Measurements from ENCODE around the gene HIVEP3.

The HIVEP3 gene

DNA sequence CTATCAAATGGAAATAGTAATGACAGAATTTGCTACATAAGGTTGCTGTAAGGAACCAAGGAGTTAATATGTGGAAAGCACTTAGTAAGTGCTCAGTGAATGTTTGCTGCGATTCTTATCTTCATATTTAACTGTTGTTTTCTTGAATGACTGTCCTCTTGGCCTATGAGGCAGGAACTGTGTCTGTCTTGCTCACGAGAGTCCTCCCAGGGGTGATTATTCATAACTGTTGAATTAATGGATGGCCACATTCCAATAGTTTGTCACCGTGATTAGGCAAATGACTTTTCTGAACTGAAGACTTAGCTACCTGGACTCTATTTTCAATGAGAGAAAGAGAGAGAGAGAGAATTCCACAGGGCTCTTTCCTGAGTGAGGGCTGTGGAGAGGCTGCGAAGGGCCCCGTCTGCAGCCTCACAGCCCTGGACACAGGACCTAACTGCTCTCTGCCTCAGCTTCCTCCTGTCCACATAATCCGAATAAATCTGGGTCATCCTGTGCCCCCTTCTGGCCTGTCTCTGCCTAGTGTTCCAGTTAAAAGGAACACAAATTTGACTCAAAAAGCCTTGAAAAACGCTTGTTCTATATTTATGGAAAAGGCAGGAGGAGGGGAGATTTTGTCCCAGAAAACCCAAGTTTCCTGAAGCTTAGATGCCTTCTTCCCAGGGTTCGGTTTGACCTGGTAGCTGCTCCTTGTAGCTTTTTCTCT is 442.7 kb downstream of the HIVEP3 start:
- no peak for DNase-seq

DNA sequence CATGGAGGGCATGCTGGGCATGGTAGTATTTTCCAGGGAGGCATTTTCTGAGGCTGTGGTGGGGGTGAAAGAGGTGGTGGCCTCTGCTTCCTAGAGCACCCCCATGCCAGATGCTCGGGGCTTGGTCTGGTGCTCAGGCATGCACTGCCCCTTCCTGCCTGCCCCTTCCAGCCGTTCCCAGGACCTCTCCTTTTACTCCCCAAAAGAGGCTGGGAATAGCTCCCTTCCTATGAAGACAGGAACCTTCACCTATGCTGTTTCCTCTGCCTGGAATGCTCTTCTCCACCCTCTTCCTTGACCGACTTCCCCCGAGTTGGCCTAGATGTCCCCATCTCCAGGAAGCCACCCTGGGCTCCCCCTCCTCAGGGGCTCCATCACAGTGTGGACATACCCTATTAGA is 443.4 kb downstream of the HIVEP3 start:
- no peak for DNase-seq

GRCh38 chr1:41474490-41475271 is 444.0 kb downstream of the HIVEP3 start:
- no peak for DNase-seq

DNA sequence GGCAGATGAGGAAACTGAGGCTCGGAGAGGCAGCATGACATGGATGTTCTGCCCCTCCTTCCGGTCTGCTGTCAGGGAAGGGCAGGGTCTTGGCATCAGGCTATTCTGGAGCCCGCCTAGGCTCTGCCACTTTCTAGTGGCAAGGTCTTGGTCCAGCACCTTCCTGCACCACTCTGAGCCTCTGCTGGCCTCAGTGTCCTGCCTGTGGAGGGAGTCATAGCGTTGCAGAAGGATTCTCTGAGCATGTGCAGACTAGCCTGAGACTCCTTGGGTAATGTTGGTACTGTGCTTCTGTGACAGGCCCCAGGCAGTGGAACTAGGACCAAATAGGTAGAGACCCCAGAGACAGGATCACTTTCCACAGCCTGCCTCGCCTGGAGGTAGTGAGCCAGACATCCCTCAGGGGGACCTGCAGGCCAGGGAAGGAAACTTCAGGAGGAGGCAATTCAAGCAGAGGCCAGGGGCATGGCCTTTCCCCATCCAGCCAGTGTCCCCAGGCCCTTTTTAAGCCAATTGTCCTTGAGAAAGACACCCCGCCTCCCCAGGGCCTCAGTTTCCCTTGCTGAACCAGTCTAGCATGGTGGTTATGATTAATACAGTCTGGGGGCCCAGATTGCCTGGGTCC is 444.9 kb downstream of the HIVEP3 start:
- no peak for DNase-seq

DNA sequence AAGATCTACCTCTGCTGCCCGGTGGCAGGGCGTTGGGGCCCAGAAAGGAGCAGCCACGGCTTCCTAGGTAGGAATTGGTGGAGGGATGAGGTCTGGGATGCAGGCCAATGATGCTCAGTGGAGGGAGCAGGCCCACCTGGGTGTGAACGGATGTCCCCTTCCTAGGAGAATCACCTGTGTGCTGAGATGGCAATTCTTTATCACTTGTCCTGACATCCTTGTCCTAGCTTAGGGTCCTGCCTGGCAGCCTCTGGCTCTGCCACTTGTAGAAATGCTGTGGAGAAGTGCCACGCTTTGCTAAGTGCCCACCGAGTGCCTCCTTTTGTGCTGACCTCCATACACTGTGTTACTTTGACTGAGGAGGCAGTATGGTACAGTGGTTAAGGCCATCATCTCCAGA is 447.1 kb downstream of the HIVEP3 start:
- no peak for DNase-seq

DNA sequence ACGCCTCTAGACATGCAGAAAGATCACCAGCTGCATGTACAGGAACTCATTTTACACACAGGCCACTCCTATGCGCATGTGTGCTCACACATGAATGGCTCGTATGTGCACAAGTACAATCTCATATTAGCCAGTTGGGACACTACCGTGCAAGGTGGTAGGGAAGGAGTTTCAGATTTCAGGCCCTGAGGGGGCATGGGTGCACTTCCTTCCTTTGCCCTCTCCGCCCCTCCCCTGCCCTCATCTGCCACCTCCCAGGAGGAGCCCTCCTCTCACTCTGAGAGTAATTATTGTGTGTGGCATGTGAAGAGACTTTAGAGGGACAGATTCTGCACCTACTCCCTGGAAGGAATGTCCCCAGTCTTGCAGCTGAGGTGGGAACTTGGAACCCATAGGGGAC is 449.0 kb downstream of the HIVEP3 start:
- DNase-seq = no peak

- DNase-seq = no peak
These were observed 450.5 kb downstream of the HIVEP3 start for GRCh38 chr1:41468122-41468762.

GRCh38 chr1:41467673-41468072 is 451.0 kb downstream of the HIVEP3 start:
- no peak for DNase-seq

- no peak for DNase-seq
These were observed 452.6 kb downstream of the HIVEP3 start for GRCh38 chr1:41466146-41466545.

- DNase-seq = no peak
These were observed 453.0 kb downstream of the HIVEP3 start for GRCh38 chr1:41465741-41466140.

- DNase-seq = no peak
These were observed 453.8 kb downstream of the HIVEP3 start for GRCh38 chr1:41464885-41465284.

DNA sequence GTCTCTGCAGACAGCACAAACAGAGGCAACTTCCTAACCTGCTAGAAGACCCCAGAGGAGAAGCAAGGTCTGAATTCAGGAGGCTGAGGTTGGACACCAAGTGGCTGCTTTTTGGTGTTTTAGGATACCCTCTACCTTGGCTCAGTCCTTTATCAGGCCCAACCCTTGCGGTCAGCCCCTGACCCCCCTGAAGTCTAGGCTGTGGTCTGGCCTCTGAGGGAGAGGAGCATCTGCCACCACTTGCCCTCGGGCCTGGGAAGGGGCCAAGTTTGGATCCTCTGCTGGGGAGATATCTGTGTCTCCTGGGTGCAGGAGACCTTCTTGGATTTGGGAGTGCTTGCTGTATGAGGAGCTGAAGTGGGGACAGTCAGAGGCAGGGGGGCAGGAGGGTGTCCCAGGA is 455.2 kb downstream of the HIVEP3 start:
- DNase-seq = no peak

GRCh38 chr1:41462680-41463004 is 456.1 kb downstream of the HIVEP3 start:
- no peak for DNase-seq

DNA sequence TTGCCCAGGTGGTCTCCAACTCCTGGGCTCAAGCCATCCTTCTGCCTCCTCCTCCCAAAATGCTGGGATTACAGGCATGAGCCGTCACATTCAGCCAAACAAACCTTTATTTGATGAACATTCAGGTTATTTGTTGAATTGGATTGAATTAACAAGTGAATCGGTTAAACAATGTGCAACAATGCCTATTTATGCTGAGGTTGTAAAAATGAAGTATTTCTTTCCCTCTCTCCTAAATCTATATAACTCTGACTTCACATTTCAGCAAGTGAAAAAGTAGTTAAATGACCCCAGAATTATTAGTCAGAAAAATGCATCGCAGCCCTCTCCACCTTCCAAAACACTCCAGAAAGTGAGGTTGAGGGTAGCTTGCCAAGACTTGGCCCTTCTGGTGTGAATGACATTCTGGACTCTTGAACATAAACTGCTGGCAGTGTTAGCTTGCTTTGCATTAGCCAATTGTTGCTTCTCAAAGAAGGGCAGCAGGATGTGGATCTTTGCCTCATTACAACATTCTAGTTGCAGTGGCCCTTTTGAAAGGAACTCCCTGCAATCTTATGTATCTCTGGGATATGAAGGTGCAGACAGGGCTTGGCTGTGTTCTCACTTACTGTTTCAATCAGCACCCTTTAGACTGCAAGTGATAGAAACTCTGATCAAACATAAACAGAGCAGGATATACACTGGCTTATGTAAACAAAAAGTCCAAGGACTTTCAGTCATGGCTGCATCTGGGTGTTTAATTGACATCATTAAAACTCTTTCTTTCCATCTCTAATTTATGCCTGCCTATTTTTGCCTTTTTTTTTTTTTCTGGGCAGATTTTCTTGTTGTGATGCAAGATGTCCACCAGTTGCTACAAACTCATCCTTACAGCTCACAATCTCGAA is 456.7 kb downstream of the HIVEP3 start:
- DNase-seq = no peak

- DNase-seq = no peak
These were observed 461.7 kb downstream of the HIVEP3 start for GRCh38 chr1:41456847-41457540.
